HepG2 (cell line): ENCODE results near the gene IFT172. TPM values are rescaled to one million over a fixed set of nuclear protein-coding genes. Genes with fewer than 3 reads are reported as not detected.
A peak's percentile ranks its signal among the peaks of the same experiment; 100 is the strongest.

Experiments
- BRCA1 ChIP-seq: sonication (generic); formaldehyde crosslinking; IDR thresholded peaks from 2 replicates; pipeline ENCODE4 v1.4.0; 2020; ENCODE audit warnings: missing genetic modification reagents
- CHD4 ChIP-seq: fragments of 200-600 bp; sonication (generic); IDR thresholded peaks from 2 replicates; pipeline ENCODE4 v1.7.0; 2017; ENCODE audit warnings: mild to moderate bottlenecking, low read length, borderline replicate concordance
- HOXA3 ChIP-seq: sonication (generic); formaldehyde crosslinking; IDR thresholded peaks from 2 replicates; pipeline ENCODE4 v1.5.0; 2020; ENCODE audit warnings: missing genetic modification reagents
- MATR3 ChIP-seq: sonication (generic); formaldehyde crosslinking; IDR thresholded peaks from 2 replicates; pipeline ENCODE4 v1.4.0; 2020; ENCODE audit warnings: missing genetic modification reagents
- MAX ChIP-seq: IDR thresholded peaks from 2 replicates; pipeline ENCODE4 v1.6.1; 2012; ENCODE audit warnings: inconsistent platforms
- NR3C1 ChIP-seq: sonication (generic); formaldehyde crosslinking; IDR thresholded peaks from 2 replicates; pipeline ENCODE4 v1.4.0; 2020; ENCODE audit warnings: missing genetic modification reagents
- PLRG1 ChIP-seq: fragments of 450-650 bp; conservative IDR thresholded peaks from 2 replicates; pipeline ENCODE4 v1.6.1; 2016
- RARA ChIP-seq: IDR thresholded peaks from 2 replicates; pipeline ENCODE4 v1.6.1; 2016; ENCODE audit warnings: missing genetic modification reagents, missing compliant biosample characterization
- SMYD3 ChIP-seq: sonication (generic); formaldehyde crosslinking; IDR thresholded peaks from 2 replicates; pipeline ENCODE4 v1.8.1; 2023; ENCODE audit warnings: mild to moderate bottlenecking, missing genetic modification reagents
- SRSF9 ChIP-seq: fragments of 200-400 bp; formaldehyde crosslinking; IDR thresholded peaks from 2 replicates; pipeline ENCODE4 v1.6.1; 2018; ENCODE audit warnings: borderline replicate concordance, mild to moderate bottlenecking, low read depth, low read length; ENCODE audit not compliant: insufficient read depth, poor library complexity, severe bottlenecking
- STAG1 ChIP-seq: sonication (generic); formaldehyde crosslinking; IDR thresholded peaks from 2 replicates; pipeline ENCODE4 v1.4.0; 2020; ENCODE audit warnings: missing genetic modification reagents
- TFE3 ChIP-seq: IDR thresholded peaks from 2 replicates; pipeline ENCODE4 v1.6.1; 2016
- TIGD3 ChIP-seq: sonication (generic); formaldehyde crosslinking; IDR thresholded peaks from 2 replicates; pipeline ENCODE4 v1.5.1; 2020; ENCODE audit warnings: mild to moderate bottlenecking, missing genetic modification reagents, borderline replicate concordance
- ZNF17 ChIP-seq: sonication (generic); formaldehyde crosslinking; IDR thresholded peaks from 2 replicates; pipeline ENCODE4 v1.5.0; 2020; ENCODE audit warnings: mild to moderate bottlenecking, missing genetic modification reagents
- ZNF460 ChIP-seq: sonication (generic); formaldehyde crosslinking; IDR thresholded peaks from 2 replicates; pipeline ENCODE4 v1.5.1; 2020; ENCODE audit warnings: missing genetic modification reagents, mild to moderate bottlenecking, borderline replicate concordance
- ZSCAN9 ChIP-seq: IDR thresholded peaks from 2 replicates; pipeline ENCODE4 v1.6.1; 2016; ENCODE audit warnings: borderline replicate concordance
- polyA plus RNA-seq, 8 experiments: library from polyadenylated mRNA; depleted of rRNA in 3 of 8; stranded (reverse) in 7 of 8; unstranded in 1 of 8; fragments of >200 nt; fragmentation: Illumina TruSeq in 4 of 8; extraction: Trizol in 4 of 8; gene quantifications; 2 replicates each; pipeline versions ENCODE4 v1.2.1 to v1.2.3, GENCODE V29; 2011 to 2016; ENCODE audit warnings: low read depth in 4 of 8, missing spikeins in 1 of 8, mixed read lengths in 1 of 8; ENCODE audit not compliant: insufficient read depth in 1 of 8
- total RNA-seq, 5 experiments: library from RNA; depleted of rRNA; stranded (reverse); fragments of >200 nt; fragmentation: Illumina TruSeq; extraction: Trizol; gene quantifications; 2 replicates each; pipeline ENCODE4 v1.2.3, GENCODE V29; 2016; ENCODE audit warnings: low read depth in 1 of 5
- TF ChIP-seq, protein P1 (sequence below), 2 experiments: IDR thresholded peaks; 2 replicates each; pipeline ENCODE4 v1.6.1; 2011 to 2012; ENCODE audit warnings: low read length in 2 of 2, borderline replicate concordance in 1 of 2, low read depth in 1 of 2, mild to moderate bottlenecking in 1 of 2, moderate library complexity in 1 of 2
- TF ChIP-seq, protein P2 (sequence below): sonication (generic); formaldehyde crosslinking; IDR thresholded peaks from 2 replicates; pipeline ENCODE4 v1.4.0; 2020; ENCODE audit warnings: missing genetic modification reagents

IFT172 gene
- total and polyA plus RNA-seq, 2 of the 13 experiments (the other 11 are each of a cell fraction or from before 2014, with no cell fraction given) = 21.6 to 35.7 TPM

DNA sequence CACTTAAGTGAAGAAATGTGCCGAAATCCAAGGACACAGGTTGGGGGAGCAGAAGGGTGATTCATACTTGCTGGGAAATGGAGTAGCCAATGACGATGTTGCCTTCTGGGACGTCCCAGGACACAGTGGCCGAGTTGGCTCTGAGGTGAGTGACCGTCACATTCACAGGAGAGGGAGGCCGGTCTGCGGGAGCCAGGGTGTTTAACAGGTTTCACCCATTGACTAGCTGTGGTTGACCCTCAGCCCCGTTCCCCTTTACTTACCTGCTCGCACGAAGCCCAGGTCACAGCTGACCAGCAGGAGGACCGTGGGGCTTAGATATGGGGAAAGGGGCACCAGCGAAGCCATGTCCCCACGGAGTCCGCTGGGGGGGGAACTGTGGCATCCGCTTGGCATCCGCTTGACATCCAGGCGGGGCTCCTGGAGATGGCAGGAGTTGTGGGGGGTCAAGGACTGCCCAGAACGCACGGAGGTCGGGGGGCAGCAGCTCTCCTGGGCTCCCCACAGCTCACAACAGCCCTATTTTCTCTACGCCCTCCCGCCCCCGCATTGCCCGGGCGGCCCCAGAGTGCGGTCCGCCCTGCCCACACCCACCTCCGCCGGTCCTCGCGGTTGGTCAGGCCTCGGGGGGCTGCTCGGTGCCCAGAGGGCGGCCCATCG is 4.9 kb upstream of the IFT172 start (continued):
- TF ChIP-seq PLRG1 (no peak), CHD4 (no peak), HOXA3 (CRISPR knock-in tag) (no peak; the same call in 1 of the 2 replicates), MATR3 (no peak), STAG1 (CRISPR knock-in tag) (peak; percentile 8; the same call in 1 of the 2 replicates), ZNF460 (CRISPR knock-in tag) (no peak), RARA (CRISPR knock-in tag) (no peak), SRSF9 (no peak), NR3C1 (CRISPR knock-in tag) (no peak), MAX (peak; percentile 26; the same call in 1 of the 2 replicates), SMYD3 (no peak), TIGD3 (CRISPR knock-in tag) (no peak), BRCA1 (CRISPR knock-in tag) (no peak), ZNF17 (CRISPR knock-in tag) (no peak), TFE3 (CRISPR knock-in tag) (no peak), ZSCAN9 (CRISPR knock-in tag) (no peak)
- TF ChIP-seq, protein P1, sequence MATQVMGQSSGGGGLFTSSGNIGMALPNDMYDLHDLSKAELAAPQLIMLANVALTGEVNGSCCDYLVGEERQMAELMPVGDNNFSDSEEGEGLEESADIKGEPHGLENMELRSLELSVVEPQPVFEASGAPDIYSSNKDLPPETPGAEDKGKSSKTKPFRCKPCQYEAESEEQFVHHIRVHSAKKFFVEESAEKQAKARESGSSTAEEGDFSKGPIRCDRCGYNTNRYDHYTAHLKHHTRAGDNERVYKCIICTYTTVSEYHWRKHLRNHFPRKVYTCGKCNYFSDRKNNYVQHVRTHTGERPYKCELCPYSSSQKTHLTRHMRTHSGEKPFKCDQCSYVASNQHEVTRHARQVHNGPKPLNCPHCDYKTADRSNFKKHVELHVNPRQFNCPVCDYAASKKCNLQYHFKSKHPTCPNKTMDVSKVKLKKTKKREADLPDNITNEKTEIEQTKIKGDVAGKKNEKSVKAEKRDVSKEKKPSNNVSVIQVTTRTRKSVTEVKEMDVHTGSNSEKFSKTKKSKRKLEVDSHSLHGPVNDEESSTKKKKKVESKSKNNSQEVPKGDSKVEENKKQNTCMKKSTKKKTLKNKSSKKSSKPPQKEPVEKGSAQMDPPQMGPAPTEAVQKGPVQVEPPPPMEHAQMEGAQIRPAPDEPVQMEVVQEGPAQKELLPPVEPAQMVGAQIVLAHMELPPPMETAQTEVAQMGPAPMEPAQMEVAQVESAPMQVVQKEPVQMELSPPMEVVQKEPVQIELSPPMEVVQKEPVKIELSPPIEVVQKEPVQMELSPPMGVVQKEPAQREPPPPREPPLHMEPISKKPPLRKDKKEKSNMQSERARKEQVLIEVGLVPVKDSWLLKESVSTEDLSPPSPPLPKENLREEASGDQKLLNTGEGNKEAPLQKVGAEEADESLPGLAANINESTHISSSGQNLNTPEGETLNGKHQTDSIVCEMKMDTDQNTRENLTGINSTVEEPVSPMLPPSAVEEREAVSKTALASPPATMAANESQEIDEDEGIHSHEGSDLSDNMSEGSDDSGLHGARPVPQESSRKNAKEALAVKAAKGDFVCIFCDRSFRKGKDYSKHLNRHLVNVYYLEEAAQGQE (IDR thresholded peaks at IDR 0.05; ENCODE audit: borderline replicate concordance in 1 of 2, low read depth in 1 of 2, low read length in 2 of 2) = no peak
- TF ChIP-seq, protein P2, sequence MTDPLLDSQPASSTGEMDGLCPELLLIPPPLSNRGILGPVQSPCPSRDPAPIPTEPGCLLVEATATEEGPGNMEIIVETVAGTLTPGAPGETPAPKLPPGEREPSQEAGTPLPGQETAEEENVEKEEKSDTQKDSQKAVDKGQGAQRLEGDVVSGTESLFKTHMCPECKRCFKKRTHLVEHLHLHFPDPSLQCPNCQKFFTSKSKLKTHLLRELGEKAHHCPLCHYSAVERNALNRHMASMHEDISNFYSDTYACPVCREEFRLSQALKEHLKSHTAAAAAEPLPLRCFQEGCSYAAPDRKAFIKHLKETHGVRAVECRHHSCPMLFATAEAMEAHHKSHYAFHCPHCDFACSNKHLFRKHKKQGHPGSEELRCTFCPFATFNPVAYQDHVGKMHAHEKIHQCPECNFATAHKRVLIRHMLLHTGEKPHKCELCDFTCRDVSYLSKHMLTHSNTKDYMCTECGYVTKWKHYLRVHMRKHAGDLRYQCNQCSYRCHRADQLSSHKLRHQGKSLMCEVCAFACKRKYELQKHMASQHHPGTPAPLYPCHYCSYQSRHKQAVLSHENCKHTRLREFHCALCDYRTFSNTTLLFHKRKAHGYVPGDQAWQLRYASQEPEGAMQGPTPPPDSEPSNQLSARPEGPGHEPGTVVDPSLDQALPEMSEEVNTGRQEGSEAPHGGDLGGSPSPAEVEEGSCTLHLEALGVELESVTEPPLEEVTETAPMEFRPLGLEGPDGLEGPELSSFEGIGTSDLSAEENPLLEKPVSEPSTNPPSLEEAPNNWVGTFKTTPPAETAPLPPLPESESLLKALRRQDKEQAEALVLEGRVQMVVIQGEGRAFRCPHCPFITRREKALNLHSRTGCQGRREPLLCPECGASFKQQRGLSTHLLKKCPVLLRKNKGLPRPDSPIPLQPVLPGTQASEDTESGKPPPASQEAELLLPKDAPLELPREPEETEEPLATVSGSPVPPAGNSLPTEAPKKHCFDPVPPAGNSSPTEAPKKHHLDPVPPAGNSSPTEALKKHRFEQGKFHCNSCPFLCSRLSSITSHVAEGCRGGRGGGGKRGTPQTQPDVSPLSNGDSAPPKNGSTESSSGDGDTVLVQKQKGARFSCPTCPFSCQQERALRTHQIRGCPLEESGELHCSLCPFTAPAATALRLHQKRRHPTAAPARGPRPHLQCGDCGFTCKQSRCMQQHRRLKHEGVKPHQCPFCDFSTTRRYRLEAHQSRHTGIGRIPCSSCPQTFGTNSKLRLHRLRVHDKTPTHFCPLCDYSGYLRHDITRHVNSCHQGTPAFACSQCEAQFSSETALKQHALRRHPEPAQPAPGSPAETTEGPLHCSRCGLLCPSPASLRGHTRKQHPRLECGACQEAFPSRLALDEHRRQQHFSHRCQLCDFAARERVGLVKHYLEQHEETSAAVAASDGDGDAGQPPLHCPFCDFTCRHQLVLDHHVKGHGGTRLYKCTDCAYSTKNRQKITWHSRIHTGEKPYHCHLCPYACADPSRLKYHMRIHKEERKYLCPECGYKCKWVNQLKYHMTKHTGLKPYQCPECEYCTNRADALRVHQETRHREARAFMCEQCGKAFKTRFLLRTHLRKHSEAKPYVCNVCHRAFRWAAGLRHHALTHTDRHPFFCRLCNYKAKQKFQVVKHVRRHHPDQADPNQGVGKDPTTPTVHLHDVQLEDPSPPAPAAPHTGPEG (CRISPR knock-in tag) = no peak
